OCI-LY3 (cell line): ENCODE data around the gene CNPY1.

Source experiments
- H2AFZ ChIP-seq: fragments of 200-600, 300-600 bp; shearing (Covaris generic); 2 replicates; pipeline ENCODE4 v1.6.0; 2014; ENCODE audit warnings: antibody characterized with exemption, low read depth, low read length
- H3K27ac ChIP-seq: fragments of 200-600, 300-600 bp; sonication (generic); 2 replicates; pipeline ENCODE4 v1.5.1; 2014; ENCODE audit warnings: mild to moderate bottlenecking, low read length, moderate library complexity, mixed read lengths
- H3K27me3 ChIP-seq: fragments of 200-600, 300-600 bp; sonication (generic); 2 replicates; pipeline ENCODE4 v1.6.1; 2014; ENCODE audit warnings: low read depth, low read length, mixed read lengths
- H3K36me3 ChIP-seq: fragments of 200-600, 300-600 bp; sonication (generic); replicated peaks from 2 replicates; pipeline ENCODE3; 2014; ENCODE audit warnings: low read depth, low read length, mixed read lengths
- H3K4me1 ChIP-seq: fragments of 300-600, 200-600 bp; sonication (generic); 2 replicates; pipeline ENCODE4 v1.6.1; 2014; ENCODE audit warnings: low read length, mixed read lengths
- H3K4me2 ChIP-seq: fragments of 200-600, 300-600 bp; sonication (generic); 2 replicates; pipeline ENCODE4 v1.6.1; 2014; ENCODE audit warnings: low read length, mixed read lengths
- H3K4me3 ChIP-seq: fragments of 300-600, 200-600 bp; sonication (generic); 2 replicates; pipeline ENCODE4 v1.5.1; 2014; ENCODE audit warnings: antibody characterized with exemption, mild to moderate bottlenecking, low read length, moderate library complexity
- H3K79me2 ChIP-seq: fragments of 300-600, 200-600 bp; shearing (Covaris generic); 2 replicates; pipeline ENCODE4 v1.6.1; 2014; ENCODE audit warnings: mild to moderate bottlenecking, low read length, mixed read lengths
- H3K9ac ChIP-seq: fragments of 300-600, 200-600 bp; shearing (Covaris generic); 2 replicates; pipeline ENCODE4 v1.6.0; 2014; ENCODE audit warnings: mild to moderate bottlenecking, low read length, moderate library complexity
- H3K9me3 ChIP-seq: fragments of 200-600, 300-600 bp; shearing (Covaris generic); 2 replicates; pipeline ENCODE4 v1.6.1; 2014; ENCODE audit warnings: low read length, mixed read lengths; ENCODE audit not compliant: insufficient read depth
- H4K20me1 ChIP-seq: fragments of 200-600, 300-600 bp; sonication (generic); 2 replicates; pipeline ENCODE4 v1.6.1; 2016; ENCODE audit warnings: low read length, mixed read lengths; ENCODE audit not compliant: insufficient read depth
- EZH2phosphoT487 ChIP-seq: fragments of 200-600 bp; shearing (Covaris generic); IDR thresholded peaks from 2 replicates; pipeline ENCODE4 v1.6.1; 2018; ENCODE audit warnings: antibody characterized with exemption, mixed run types, low read depth
- TF ChIP-seq, protein P1 (sequence below): fragments of 200-600, 300-600 bp; sonication (generic); IDR thresholded peaks from 2 replicates; pipeline ENCODE4 v1.5.1; 2014; ENCODE audit warnings: antibody characterized with exemption, low read length, low read depth

The CNPY1 gene

DNA sequence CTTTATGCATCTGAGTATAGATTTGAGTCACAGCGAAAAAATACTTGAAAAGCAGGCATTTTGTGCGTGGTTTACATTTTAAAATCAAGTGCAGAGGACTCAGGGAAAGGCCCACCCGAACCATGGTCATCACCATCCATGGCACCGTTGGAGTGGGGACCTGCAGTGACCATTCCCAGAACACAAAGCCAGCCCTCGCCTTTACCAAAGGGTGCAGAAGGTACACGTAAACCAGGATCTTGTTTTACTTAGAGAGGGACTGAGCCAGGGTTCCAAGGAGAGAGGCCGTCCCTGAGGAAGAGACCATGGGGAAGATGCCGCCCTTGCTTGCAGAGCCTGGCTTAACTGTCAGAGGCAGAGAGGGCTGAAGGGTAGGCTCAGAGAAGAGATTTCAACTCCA is 12.0 kb upstream of the CNPY1 start:
- Histone ChIP-seq H3K27ac (no peak overlapping the region), H2AFZ (no peak overlapping the region), H4K20me1 (no peaks in the 10 kb centered on the region), H3K9ac (no peak overlapping the region), H3K4me1 (no peaks in the 10 kb centered on the region), H3K9me3 (no peaks in the 10 kb centered on the region), H3K36me3 (no peaks in the 10 kb centered on the region), H3K4me3 (no peak overlapping the region), H3K79me2 (no peaks in the 10 kb centered on the region), H3K27me3 (no peaks in the 10 kb centered on the region; the same call in 1 of the 2 replicates), H3K4me2 (no peak overlapping the region)
- TF ChIP-seq, protein P1, sequence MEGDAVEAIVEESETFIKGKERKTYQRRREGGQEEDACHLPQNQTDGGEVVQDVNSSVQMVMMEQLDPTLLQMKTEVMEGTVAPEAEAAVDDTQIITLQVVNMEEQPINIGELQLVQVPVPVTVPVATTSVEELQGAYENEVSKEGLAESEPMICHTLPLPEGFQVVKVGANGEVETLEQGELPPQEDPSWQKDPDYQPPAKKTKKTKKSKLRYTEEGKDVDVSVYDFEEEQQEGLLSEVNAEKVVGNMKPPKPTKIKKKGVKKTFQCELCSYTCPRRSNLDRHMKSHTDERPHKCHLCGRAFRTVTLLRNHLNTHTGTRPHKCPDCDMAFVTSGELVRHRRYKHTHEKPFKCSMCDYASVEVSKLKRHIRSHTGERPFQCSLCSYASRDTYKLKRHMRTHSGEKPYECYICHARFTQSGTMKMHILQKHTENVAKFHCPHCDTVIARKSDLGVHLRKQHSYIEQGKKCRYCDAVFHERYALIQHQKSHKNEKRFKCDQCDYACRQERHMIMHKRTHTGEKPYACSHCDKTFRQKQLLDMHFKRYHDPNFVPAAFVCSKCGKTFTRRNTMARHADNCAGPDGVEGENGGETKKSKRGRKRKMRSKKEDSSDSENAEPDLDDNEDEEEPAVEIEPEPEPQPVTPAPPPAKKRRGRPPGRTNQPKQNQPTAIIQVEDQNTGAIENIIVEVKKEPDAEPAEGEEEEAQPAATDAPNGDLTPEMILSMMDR = no peak
- TF ChIP-seq EZH2phosphoT487 = no peak

GRCh38 chr7:155557778-155558177 is 11.4 kb upstream of the CNPY1 start:
- H2AFZ ChIP-seq = no peak overlapping the region
- H3K36me3 ChIP-seq = no peaks in the 10 kb centered on the region
- no peaks in the 10 kb centered on the region; the same call in 1 of the 2 replicates for H3K27me3 ChIP-seq
- H3K27ac ChIP-seq = no peak overlapping the region
- TF ChIP-seq, protein P1 = no peak
- H3K4me1 ChIP-seq = no peaks in the 10 kb centered on the region
- no peaks in the 10 kb centered on the region for H4K20me1 ChIP-seq
- H3K4me3 ChIP-seq = no peak overlapping the region
- H3K9ac ChIP-seq = no peak overlapping the region
- no peak overlapping the region for H3K4me2 ChIP-seq
- H3K79me2 ChIP-seq = no peaks in the 10 kb centered on the region
- no peaks in the 10 kb centered on the region for H3K9me3 ChIP-seq

- Histone ChIP-seq H3K27me3 (peaks cover 6% of the 10 kb centered on the region; the same call in 1 of the 2 replicates), H3K4me3 (no peak overlapping the region), H3K4me1 (no peaks in the 10 kb centered on the region), H3K27ac (no peak overlapping the region), H3K9ac (no peak overlapping the region), H3K79me2 (no peaks in the 10 kb centered on the region), H3K9me3 (no peaks in the 10 kb centered on the region), H2AFZ (no peak overlapping the region), H4K20me1 (no peaks in the 10 kb centered on the region), H3K36me3 (no peaks in the 10 kb centered on the region), H3K4me2 (no peak overlapping the region)
- TF ChIP-seq, protein P1 = no peak
- TF ChIP-seq EZH2phosphoT487 = no peak
These were observed 10.4 kb upstream of the CNPY1 start for GRCh38 chr7:155556763-155557162.

- Histone ChIP-seq H4K20me1 (no peaks in the 10 kb centered on the region), H3K9me3 (no peaks in the 10 kb centered on the region), H3K4me1 (no peaks in the 10 kb centered on the region), H3K4me2 (no peak overlapping the region), H3K27ac (no peak overlapping the region), H3K9ac (no peak overlapping the region), H2AFZ (no peak overlapping the region), H3K4me3 (no peak overlapping the region), H3K79me2 (no peaks in the 10 kb centered on the region), H3K36me3 (no peaks in the 10 kb centered on the region), H3K27me3 (0 out of 2 replicates have a peak, but pooled peaks cover 6% of the 10 kb centered on the region)
- TF ChIP-seq EZH2phosphoT487 = no peak
- TF ChIP-seq, protein P1 = no peak
These were observed 8.8 kb upstream of the CNPY1 start for GRCh38 chr7:155555116-155555695.
